Skeletal muscle cell (primary cell): ENCODE results near the gene FBXL7.

ENCODE experiments used
- DNase-seq: peaks from one replicate; pipeline ENCODE4 v3.0.0-alpha.2; 2010; ENCODE audit warnings: low read depth
- H3K4me3 ChIP-seq: 2 replicates; pipeline ENCODE4 v1.5.1; 2011; ENCODE audit warnings: low read depth, mild to moderate bottlenecking, control low read depth, low read length, moderate library complexity

Gene FBXL7

GRCh38 chr5:15940905-15941304, 440.9 kb downstream of the FBXL7 start:
- no peak overlapping the region for H3K4me3 ChIP-seq
- DNase-seq = no peak

- H3K4me3 ChIP-seq = no peak overlapping the region
- DNase-seq = no peak
Measured at GRCh38 chr5:15943487-15943886, 443.5 kb downstream of the FBXL7 start.

GRCh38 chr5:15946026-15946425, 446.0 kb downstream of the FBXL7 start:
- DNase-seq = no peak
- no peak overlapping the region for H3K4me3 ChIP-seq

GRCh38 chr5:15948190-15948589, 448.2 kb downstream of the FBXL7 start:
- no peak overlapping the region for H3K4me3 ChIP-seq
- no peak for DNase-seq

- DNase-seq = no peak
- H3K4me3 ChIP-seq = no peak overlapping the region
Measured at GRCh38 chr5:15951126-15951525, 451.1 kb downstream of the FBXL7 start.

GRCh38 chr5:15951550-15951949, 451.6 kb downstream of the FBXL7 start:
- no peak overlapping the region for H3K4me3 ChIP-seq
- no peak for DNase-seq

- no peak overlapping the region for H3K4me3 ChIP-seq
- no peak for DNase-seq
Measured at GRCh38 chr5:15956622-15957021, 456.6 kb downstream of the FBXL7 start.

GRCh38 chr5:15957124-15957523, 457.1 kb downstream of the FBXL7 start:
- DNase-seq = no peak
- no peak overlapping the region for H3K4me3 ChIP-seq

- H3K4me3 ChIP-seq = no peak overlapping the region
- DNase-seq = no peak
Measured at GRCh38 chr5:15959370-15960164, 459.6 kb downstream of the FBXL7 start.

- no peak for DNase-seq
- H3K4me3 ChIP-seq = no peak overlapping the region
Measured at GRCh38 chr5:15966066-15966640, 466.2 kb downstream of the FBXL7 start.

- H3K4me3 ChIP-seq = no peak overlapping the region
- no peak for DNase-seq
Measured at GRCh38 chr5:15966651-15967050, 466.7 kb downstream of the FBXL7 start.

GRCh38 chr5:15968993-15969392, 469.0 kb downstream of the FBXL7 start:
- H3K4me3 ChIP-seq = no peak overlapping the region

GRCh38 chr5:15977851-15978250, 477.9 kb downstream of the FBXL7 start:
- no peak overlapping the region for H3K4me3 ChIP-seq
- DNase-seq = no peak

More at GRCh38 chr5:15968993-15969392, 469.0 kb downstream of the FBXL7 start:
- no peak for DNase-seq

GRCh38 chr5:15980835-15981234, 480.9 kb downstream of the FBXL7 start:
- no peak for DNase-seq

GRCh38 chr5:15983392-15983791, 483.4 kb downstream of the FBXL7 start:
- no peak overlapping the region for H3K4me3 ChIP-seq
- no peak for DNase-seq

More at GRCh38 chr5:15980835-15981234, 480.9 kb downstream of the FBXL7 start:
- no peak overlapping the region for H3K4me3 ChIP-seq
